Endometrial microvascular endothelial cells (primary cell): ENCODE data around the gene OR52A1. TPM values are rescaled to one million over a fixed set of nuclear protein-coding genes. Genes with fewer than 3 reads are reported as not detected.

Source experiments
- in situ Hi-C: cut with HindIII; loops from 2 replicates; pipeline ENCODE4 v1.10.0; 2017; ENCODE audit warnings: low sequenced_read_pairs, low pct_unique_long_range_greater_than_20kb; ENCODE audit errors: inconsistent ontology term
- total RNA-seq: library from RNA; depleted of rRNA; stranded (reverse); fragments of >200 nt; gene quantifications from one replicate; pipeline ENCODE4 v1.2.3, GENCODE V29; 2015; ENCODE audit errors: inconsistent ontology term

OR52A1 gene
- total RNA-seq, 1 donor from 2014 or later, result not detected

DNA sequence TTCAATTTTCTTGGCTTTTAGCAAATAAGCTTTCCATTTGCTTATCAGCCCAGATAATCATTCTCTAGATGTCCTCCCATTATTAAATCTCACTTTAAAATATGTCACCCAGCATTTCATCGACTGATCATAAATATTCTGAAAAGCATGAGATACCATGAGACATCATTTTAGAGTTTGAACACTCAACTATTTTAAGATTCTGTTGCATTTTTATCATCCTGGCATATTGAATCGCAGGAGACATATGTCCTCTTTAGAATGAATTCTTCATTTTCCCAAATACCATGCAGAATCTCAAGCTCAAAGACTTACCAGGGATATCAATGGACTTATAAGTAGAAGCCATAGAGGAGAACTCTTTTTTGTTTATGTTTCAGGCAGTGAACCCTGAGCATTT, 16.6 kb downstream of the OR52A1 start, which contains the start of gene OR52A5:
OR52A5 (minus strand) TSS at position 361 of the 400 bp plus-strand sequence. CDS start 5,714 bp downstream, outside the sequence.
- in situ Hi-C loops, result no loop called here

DNA sequence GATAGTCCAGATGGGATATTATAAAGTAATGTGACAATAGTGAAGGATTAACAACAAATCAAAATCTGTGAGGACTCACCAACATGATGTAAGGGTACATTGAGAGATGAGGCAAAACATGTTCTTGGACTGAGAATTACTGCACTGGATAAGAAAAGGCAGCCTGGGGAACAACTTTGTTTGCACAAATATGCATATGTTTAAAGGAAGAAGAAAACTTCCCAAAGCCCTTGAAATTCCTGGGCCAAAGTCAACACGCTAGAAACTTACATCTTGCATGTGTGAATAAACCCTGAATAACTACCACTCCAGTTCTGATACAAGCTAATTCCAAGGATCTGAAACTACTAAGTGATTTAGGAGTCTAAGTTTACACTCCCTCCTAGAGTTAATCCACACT, 17.5 kb downstream of the OR52A1 start:
- in situ Hi-C loops, result no loop called here

DNA sequence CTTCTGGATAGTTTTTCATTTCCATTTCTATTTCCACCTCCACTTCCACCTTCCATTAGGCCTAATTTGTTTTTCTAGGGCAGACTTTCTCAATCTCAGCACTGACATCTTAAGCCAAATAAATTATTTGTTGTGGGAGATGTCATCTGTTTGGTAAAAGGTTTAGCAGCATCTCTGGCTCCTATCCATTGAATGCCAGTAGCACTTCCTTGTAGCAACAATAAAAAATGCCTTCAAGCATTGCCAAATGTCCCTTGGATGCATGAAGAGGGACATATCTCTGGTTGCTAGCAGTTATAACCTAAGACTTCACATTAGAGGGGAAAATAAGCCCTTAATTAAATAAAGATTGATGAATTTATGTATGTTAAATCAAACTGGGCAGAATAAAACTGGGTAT, 18.3 kb downstream of the OR52A1 start:
- in situ Hi-C loops, result no loop called here

DNA sequence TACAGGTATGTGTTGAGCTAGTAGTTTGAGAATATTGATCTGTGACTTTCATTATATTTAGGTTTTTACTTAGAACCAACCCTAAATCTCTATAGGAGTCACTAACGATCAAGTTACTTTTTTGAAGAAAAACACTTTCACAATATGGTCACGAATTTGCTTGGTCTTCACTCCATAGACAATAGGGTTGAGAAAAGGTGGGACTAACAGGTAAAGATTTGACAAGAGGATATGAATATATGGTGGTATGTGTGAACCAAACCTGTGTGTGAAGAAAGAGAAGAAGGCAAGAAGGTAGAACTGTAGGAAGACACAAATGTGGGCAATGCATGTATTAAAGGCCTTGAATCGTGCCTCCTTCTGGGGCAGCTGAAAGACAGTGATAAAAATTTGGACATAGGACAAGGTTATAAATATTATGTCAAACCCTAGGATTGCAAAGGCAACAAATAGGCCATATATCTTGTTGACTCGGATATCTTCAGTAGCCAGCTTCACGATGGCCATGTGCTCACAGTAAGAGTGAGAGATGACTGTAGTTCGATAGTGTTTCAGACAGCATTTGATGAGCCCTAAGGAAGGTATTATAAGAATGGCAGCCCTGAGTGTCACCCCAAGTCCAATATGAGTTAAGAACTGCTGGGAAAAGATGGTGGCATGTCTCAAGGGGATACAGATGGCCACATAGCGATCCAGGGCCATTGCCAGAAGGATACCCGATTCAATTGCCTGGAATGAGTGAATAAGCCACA, 22.8 kb downstream of the OR52A1 start:
- in situ Hi-C loops, result no loop called here

DNA sequence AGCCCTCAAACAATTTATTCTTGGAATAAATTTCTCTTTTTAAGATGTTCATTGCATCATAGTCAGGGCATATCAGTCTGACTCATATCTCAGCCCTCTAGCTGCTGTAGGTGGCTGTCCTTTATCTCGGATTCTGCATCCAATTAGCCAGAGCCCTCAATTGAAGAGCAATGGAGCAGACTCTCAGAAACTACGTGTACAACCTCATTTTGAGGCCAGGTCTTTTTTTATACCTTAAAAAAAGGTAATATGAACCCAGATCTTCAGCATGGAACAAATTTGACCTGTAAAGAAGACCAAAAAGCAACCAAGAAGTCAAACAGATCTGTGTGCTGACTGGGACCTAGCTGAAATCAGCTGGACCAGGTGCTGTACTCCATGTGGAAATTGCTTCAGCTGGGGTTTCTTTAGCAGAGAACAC, 25.1 kb downstream of the OR52A1 start:
- in situ Hi-C loops, result no loop called here

DNA sequence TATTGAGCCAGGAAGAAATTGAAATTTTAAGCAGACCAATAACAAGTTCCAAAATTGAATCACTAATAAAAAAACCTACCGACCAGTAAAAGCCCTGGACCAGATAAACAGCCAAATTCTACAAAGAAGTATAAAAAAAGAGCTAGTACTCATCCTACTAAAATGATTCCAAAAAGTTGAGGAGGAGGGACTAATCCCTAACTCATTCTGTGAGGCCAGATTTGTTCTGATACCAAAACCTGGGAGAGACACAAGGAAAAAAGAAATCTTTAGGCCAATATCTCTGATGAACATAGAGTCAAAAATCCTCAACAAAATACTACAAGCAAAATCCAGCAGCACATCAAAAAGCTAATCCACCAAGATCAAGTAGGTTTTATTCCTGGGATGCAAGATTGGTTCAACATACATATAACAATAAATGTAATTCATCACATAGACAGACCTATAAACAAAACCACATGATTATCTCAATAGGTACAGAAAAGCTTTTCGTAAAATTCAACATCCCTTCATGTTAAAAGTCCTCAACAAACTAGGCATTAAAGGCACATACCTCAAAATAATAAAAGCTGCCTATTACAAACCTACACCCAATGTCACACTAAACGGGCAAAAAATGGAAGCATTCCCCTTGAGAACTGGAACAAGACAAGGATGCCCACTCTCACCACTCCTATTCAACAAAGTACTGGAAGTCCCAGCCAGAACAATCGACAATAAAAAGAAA, 29.5 kb downstream of the OR52A1 start:
- in situ Hi-C loops, result no loop called here

DNA sequence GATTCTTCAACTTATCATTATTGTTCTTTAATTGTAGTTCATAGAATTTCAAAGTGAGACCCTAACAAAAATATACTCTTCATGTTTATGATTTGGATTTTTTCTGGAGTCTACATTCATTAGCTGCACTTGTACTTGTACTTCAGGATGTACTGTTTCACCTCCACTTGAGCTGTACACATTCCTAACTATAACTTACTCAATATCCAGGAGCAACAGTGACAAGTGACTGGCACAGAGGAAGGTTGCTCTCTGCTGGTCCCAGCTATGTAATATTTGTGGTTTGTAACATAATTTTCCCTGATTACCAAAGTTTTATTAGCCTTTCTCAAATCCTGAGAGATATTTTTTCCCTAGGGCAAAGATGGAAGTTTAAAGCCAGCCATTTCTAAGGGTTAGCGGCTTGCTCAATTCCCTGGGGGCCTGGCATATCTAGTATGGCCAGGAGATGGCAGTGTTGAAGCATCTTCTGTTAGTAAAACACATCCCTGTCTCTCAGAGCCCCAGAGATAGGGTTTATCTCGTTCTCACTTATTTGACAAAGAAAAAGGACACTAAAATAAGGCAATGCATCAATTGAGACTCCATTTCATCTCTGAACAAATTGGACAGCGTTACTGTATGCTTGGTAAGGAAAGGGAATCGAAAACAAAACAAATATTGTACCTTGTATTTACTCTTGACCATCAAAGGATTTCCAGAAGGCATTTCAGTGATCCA, 30.6 kb downstream of the OR52A1 start:
- in situ Hi-C loops, result no loop called here

DNA sequence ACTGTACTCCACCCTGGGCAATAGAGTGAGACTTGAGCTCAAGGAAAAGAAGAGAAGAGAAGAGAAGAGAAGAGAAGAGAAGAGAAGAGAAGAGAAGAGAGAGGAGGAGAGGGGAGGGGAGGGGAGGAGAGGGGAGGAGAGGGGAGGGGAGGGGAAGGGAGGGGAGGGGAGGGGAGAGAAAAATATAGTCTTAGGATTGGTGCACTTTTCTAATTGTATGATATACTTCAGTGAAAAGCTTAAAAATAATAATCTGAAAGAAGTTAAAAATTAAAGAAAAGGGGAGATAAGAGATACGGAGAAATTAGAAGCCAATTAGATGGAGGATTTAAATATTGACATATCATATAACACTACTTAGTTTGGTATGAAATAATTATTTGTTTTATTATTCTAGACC, 35.7 kb downstream of the OR52A1 start:
- in situ Hi-C loops, result no loop called here

- in situ Hi-C loops, result no loop called here
These were observed 37.0 kb downstream of the OR52A1 start for GRCh38 chr11:5117588-5117987.

GRCh38 chr11:5115339-5115738, 39.2 kb downstream of the OR52A1 start:
- in situ Hi-C loops, result no loop called here

DNA sequence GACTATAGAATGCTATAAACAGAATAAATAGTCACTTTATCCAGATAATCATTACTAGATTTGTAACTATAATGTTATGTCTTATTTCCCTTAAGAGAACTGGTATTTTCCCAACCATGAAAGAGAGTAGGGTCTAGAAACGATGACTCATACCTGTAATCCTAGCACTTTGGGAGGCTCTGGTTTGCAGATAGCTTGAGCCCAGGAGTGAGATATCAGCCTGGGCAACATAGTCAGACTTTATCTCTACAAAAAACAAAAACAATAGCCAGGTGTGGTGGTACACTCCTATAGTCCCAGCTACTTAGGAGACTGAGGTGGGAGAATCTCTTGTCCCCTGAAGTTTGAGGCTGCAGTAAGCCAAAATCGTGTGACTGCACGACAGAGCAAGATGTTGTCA, 47.3 kb downstream of the OR52A1 start:
- in situ Hi-C loops, result no loop called here

DNA sequence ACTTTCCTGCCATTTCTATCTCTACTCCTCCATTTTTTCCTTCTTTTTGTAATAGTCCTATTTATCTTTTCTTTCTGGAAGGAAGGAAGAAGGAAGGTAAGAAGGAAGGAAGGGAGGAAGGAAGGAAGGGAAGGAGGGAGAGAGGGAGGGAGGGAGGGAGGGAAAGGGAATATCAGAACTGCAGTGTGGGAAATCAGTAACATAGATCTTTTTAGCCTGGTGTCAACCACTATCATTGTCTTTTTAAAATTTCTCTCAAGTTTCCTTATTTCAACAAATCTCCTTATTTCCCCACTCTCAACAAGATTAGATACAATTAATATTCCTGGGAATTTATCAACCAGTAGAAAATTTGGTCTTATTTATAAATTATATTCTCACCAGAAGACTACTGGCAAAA, 51.5 kb downstream of the OR52A1 start:
- in situ Hi-C loops, result no loop called here

DNA sequence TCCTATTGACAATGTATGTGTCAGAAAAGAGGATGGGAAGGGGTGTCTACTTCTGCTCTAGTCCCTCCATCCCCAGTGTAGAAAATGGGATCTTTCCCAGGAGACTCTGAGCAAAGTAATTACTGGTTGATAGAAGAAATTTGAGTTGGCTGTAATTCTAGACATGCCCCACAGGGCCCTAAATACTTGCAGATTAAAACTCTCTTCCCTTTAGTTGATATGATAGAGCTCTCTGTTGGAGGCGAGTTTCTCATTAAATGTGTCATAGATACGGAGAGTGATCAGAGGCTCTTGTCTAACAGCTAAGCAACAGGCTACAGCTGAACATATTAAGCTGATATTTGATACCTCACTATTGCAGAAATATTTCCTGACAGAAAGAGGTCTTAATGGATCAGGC, 52.3 kb downstream of the OR52A1 start:
- in situ Hi-C loops, result no loop called here

GRCh38 chr11:5096011-5096410, 58.5 kb downstream of the OR52A1 start:
- in situ Hi-C loops, result no loop called here

Other genes with a start within 250 kb of the OR52A1 start
- not detected for gene OR51G2, start 235.4 kb downstream of the OR52A1 start, total RNA-seq
- not detected for gene OR51G1, start 230.4 kb downstream of the OR52A1 start, total RNA-seq
- gene OR51A4, start 207.2 kb downstream of the OR52A1 start, total RNA-seq, result not detected
- not detected for gene OR51A2, start 199.0 kb downstream of the OR52A1 start, total RNA-seq
- gene OR51L1, start 159.9 kb downstream of the OR52A1 start, total RNA-seq, result not detected
- not detected for gene OR52J3, start 108.2 kb downstream of the OR52A1 start, total RNA-seq
- not detected for gene OR52E2, start 95.1 kb downstream of the OR52A1 start, total RNA-seq
- gene OR52E1, start 85.2 kb downstream of the OR52A1 start, total RNA-seq, result not detected
- gene OR52A5, start 16.4 kb downstream of the OR52A1 start, total RNA-seq, result not detected
- gene OR51V1, start 45.9 kb upstream of the OR52A1 start, total RNA-seq, result not detected
- not detected for gene HBB, start 72.3 kb upstream of the OR52A1 start, total RNA-seq
- gene HBD, start 79.7 kb upstream of the OR52A1 start, total RNA-seq, result not detected
- gene HBG1, start 95.1 kb upstream of the OR52A1 start, total RNA-seq, result not detected
- gene HBG2, start 100.0 kb upstream of the OR52A1 start, total RNA-seq, result not detected
- not detected for gene HBE1, start 115.2 kb upstream of the OR52A1 start, total RNA-seq
- gene OR51B4, start 147.2 kb upstream of the OR52A1 start, total RNA-seq, result not detected
- gene OR51B2, start 169.5 kb upstream of the OR52A1 start, total RNA-seq, result not detected
- gene OR51B5, start 188.8 kb upstream of the OR52A1 start, total RNA-seq, result not detected
- gene OR51B6, start 196.8 kb upstream of the OR52A1 start, total RNA-seq, result not detected
- gene OR51M1, start 229.1 kb upstream of the OR52A1 start, total RNA-seq, result not detected